ENCODE measurements around the gene TGFB1I1. TPM values are rescaled to one million over a fixed set of nuclear protein-coding genes. Genes with fewer than 3 reads are reported as not detected.
A peak's percentile ranks its signal among the peaks of the same experiment; 100 is the strongest.
"Not testable (repeated sequence)": the region's sequence is repeated elsewhere in the genome, so short reads cannot be mapped to it uniquely, and the experiment has no call there.

Gene TGFB1I1
- total RNA-seq, 1 experiment from 2014 or later, result 55.6 TPM

DNA sequence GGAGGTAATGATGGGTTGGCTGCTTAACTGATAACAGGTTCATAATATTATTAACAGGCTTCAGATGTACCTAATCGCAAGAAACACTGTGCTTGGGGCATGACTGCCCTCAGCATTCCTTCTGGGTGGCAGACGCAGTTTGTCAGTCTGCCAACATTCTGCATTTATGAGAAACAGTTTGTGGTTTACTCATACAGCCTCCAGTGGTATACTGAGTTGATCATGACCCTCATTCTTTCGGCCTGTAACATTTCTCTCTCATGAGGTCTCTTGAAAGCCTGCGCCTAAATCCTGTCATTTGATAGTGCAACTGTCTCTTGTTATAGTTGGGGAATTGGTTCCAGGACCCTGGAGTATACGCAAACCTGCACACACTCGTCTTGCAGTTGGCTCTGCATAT, 41.2 kb downstream of the TGFB1I1 start:
- peak; percentile 85 for DNase-seq (ENCODE audit: low read depth)

DNA sequence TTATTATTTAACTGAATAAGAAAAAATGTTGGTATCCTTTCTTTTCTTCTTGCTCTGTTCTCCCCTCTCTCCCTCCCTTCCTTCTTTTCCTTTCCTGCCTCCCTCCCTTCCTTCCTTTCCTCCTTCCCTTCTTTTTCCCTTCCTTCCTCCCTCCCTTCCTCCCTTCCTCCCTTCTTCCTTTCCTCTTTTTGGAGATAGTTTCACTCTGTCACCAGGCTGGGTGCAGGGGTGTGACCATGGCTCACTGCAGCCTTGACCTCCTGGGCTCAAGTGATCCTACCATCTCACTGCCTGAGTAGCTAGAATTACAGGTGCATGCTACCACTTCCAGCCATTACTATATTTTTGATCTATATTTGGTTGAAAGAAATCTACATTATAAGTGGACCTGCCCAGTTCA, 41.9 kb downstream of the TGFB1I1 start:
- no peak for DNase-seq (ENCODE audit: low read depth)

DNA sequence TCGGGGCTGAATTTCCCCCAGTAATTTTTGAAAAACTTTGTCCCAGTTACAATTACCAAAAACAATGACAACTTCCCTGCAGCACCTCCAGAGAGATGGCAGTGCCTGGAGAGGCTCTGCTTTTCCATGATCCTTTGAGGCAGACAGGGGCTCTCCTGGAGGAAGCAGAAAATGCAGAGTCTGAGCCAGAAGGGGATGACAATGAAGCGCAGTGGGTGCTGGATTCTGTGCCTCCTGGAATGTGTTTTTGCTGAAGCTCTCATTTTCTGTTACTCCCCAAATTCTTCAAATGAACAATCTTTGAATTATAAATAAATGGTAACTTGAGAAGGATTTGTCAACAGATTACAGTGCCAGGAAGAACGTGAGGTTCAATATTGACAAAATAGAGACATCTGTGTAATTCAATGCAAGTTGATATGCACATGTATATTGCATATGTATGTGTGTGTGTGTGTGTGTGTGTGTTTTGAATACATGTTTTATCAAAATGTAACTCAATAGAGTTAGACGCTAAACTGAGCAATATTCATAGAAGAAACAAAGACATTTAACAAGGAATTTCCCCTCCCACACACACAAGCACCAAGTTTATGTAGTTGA, 45.9 kb downstream of the TGFB1I1 start:
- no peak for DNase-seq (ENCODE audit: low read depth)

- no peak for DNase-seq (ENCODE audit: low read depth)
Measured at GRCh38 chr16:31519759-31520431, 47.9 kb downstream of the TGFB1I1 start.

GRCh38 chr16:31521368-31521767, 49.4 kb downstream of the TGFB1I1 start:
- DNase-seq (ENCODE audit: low read depth), result no peak

DNA sequence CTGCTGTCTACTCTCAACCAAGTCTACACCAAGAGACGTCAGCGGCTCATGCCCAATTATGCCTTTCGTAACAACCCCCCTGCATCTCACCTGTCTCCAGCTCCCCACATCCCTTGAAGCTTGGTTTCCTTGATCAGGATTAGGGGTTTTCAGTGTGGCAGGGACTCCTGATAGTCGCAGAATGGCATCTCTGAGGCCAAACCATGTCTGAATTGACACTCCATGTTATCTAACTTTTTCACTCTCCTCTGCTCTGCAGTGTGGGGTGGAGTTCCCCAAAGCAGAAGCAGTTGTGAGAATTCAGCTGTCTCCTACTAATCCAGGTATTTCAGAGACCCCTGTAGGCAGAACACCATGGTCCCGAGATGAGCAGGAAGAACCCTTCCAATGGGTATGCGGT, 50.1 kb downstream of the TGFB1I1 start:
- DNase-seq (ENCODE audit: low read depth), result no peak

- DNase-seq (ENCODE audit: low read depth), result not testable (repeated sequence)
Measured at GRCh38 chr16:31523768-31524167, 51.8 kb downstream of the TGFB1I1 start.

GRCh38 chr16:31525113-31525512, 53.2 kb downstream of the TGFB1I1 start:
- DNase-seq (ENCODE audit: low read depth), result no peak

Other genes starting within 250 kb of the TGFB1I1 start
- gene ITGAM, start 212.2 kb upstream of the TGFB1I1 start, total RNA-seq (2014; rRNA removed), result 0.11 TPM in 1 of 2 replicates, not detected in the other
- gene ITGAX, start 117.0 kb upstream of the TGFB1I1 start, total RNA-seq (2014; rRNA removed), result not detected in 2 replicates
- gene ITGAD, start 78.8 kb upstream of the TGFB1I1 start, total RNA-seq (2014; rRNA removed), result not detected in 2 replicates
- not detected in 2 replicates for gene COX6A2, start 43.8 kb upstream of the TGFB1I1 start, total RNA-seq (2014; rRNA removed)
- gene ZNF843, start 29.4 kb upstream of the TGFB1I1 start, total RNA-seq (2014; rRNA removed), result 0.45 and 1.4 TPM in 2 replicates
- gene ARMC5, start 12.7 kb upstream of the TGFB1I1 start, total RNA-seq (2014; rRNA removed), result 16.5 and 17.1 TPM in 2 replicates
- not detected in 2 replicates for gene SLC5A2, start 11.0 kb downstream of the TGFB1I1 start, total RNA-seq (2014; rRNA removed)
- gene RUSF1, start 36.2 kb downstream of the TGFB1I1 start, total RNA-seq (2014; rRNA removed), result 48.5 and 53.9 TPM in 2 replicates
- not detected in 2 replicates for gene AHSP, start 55.7 kb downstream of the TGFB1I1 start, total RNA-seq (2014; rRNA removed)

Measured in LHCN-M2 (cell line).